Measurements from ENCODE around the gene MINDY2.

DNA sequence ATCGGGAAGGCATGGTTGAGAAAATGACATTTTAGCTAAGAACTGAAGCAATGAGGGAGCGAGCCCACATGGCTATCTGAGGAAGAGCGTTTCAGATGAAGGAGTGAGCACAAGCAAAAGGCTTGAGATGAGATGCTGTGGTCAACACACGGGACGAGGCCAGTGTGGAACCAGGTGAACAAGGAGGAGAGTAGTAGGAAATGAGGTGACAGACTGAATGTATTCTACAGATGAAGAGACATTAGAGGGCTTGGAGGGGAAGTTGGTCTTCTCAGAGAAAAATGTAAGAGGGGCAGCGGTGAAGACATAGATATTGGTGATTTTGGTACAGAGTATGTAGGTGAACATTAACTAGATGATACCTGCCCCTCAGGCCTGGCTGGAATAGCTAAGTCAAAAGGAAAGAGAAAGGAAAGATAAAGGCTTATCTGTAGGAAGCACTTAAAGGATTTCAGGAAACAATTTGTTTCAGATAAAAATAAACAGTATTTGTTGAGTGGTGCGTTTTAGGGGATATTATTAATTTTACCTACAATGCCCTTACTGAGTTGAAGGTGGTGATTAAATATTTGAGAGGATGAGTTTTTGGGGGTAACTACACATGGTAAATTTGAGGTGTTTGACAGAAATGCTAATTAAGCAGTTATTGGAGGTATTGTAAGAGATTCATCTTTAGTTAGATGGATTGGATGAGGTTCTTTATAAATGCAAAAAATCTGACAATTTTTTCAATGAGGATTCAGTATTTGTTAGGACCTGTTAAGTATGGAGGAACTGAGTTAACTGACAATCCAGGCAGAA is 105.4 kb downstream of the MINDY2 start:
- no peak for TF ChIP-seq YY1 (IDR thresholded peaks at IDR 0.05; ENCODE audit: insufficient read depth, insufficient read length)
- TF ChIP-seq ZNF274 (IDR thresholded peaks at IDR 0.05; ENCODE audit: low read depth, low read length): no peak

Data from NT2/D1 (cell line).